GM06990 (cell line): Measurements from ENCODE around the gene MAPKAPK2.

ENCODE experiments used
- DNase-seq: peaks from one replicate; pipeline ENCODE4 v3.0.0-alpha.2; 2011; ENCODE audit not compliant: insufficient read length; ENCODE audit errors: extremely low read depth
- H3K27me3 ChIP-seq: replicated peaks from 2 replicates; pipeline ENCODE4 v1.6.0; 2011; ENCODE audit warnings: low read length; ENCODE audit not compliant: control insufficient read depth, insufficient read depth
- H3K36me3 ChIP-seq: 2 replicates; pipeline ENCODE4 v1.5.1; 2011; ENCODE audit warnings: low read length; ENCODE audit not compliant: control insufficient read depth, insufficient read depth
- H3K4me3 ChIP-seq: replicated peaks from 2 replicates; pipeline ENCODE4 v1.5.1; 2011; ENCODE audit warnings: low read depth, mild to moderate bottlenecking, control low read depth, low read length
- CTCF ChIP-seq: IDR thresholded peaks from 2 replicates; pipeline ENCODE4 v1.5.1; 2011; ENCODE audit warnings: low read length, control low read depth, mild to moderate bottlenecking, inconsistent platforms; ENCODE audit not compliant: insufficient read depth, poor library complexity, severe bottlenecking

Gene MAPKAPK2

GRCh38 chr1:206691604-206692003 is 6.9 kb downstream of the MAPKAPK2 start:
- Histone ChIP-seq H3K36me3 (peaks cover 9% of the 10 kb centered on the region), H3K4me3 (no peak overlapping the region), H3K27me3 (no peaks in the 10 kb centered on the region)
- DNase-seq, result no peak
- TF ChIP-seq CTCF, result no peak

DNA sequence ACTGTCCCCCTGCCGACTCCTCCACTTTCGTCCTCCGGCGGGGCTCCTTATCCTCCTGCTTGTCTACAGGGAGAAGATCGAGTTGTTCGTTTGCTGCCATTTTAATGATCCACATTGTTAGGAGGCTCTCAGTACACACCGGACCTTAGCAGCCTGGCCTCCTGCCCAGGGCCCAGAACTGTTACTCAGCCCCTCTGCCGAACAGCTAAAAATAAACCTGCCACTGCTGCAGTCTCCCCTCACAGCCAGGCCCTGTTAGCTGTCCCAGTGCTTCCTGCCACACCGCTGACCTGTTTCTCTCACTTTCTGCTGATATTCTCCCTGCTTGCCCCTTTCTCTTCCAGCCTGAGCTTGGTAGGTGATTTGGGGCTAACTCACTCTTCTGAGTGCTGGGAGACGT is 8.3 kb downstream of the MAPKAPK2 start:
- Histone ChIP-seq H3K36me3 (peaks cover 12% of the 10 kb centered on the region), H3K27me3 (no peaks in the 10 kb centered on the region), H3K4me3 (no peak overlapping the region)
- no peak for TF ChIP-seq CTCF
- DNase-seq, result no peak

- TF ChIP-seq CTCF, result no peak
- H3K36me3 ChIP-seq, result peaks cover 12% of the 10 kb centered on the region
- no peak for DNase-seq
- no peaks in the 10 kb centered on the region for H3K27me3 ChIP-seq
- no peak overlapping the region for H3K4me3 ChIP-seq
Measured at GRCh38 chr1:206693592-206693991, 8.9 kb downstream of the MAPKAPK2 start.

GRCh38 chr1:206694171-206695124 is 9.7 kb downstream of the MAPKAPK2 start:
- no peak overlapping the region for H3K4me3 ChIP-seq
- no peak for DNase-seq
- H3K36me3 ChIP-seq, result peaks cover 12% of the 10 kb centered on the region
- no peak for TF ChIP-seq CTCF
- no peaks in the 10 kb centered on the region for H3K27me3 ChIP-seq

DNA sequence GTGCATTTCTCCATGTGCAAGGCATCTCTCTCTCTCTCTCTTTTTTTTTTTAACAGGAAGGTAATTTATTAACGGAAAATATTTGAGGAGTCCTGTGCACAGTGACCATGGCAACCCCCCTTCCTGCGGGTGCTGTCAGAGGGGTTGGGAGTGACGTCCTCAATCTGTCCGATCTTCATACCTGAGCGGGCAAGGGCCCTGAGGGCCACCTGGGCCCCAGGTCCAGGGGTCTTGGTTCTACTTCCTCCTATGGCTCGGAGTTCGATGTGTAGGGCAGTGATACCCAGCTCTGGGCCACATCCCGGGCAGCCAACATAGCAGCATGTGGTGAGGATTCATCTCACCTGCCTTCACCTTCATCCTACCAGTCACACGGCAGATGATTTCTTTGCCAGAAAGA is 11.0 kb downstream of the MAPKAPK2 start:
- no peak for DNase-seq
- no peak overlapping the region for H3K4me3 ChIP-seq
- H3K36me3 ChIP-seq, result peaks cover 12% of the 10 kb centered on the region
- no peaks in the 10 kb centered on the region for H3K27me3 ChIP-seq
- no peak for TF ChIP-seq CTCF
